CD4-positive, alpha-beta T cell treated with Interleukin-15 for 1 hour (primary cell): Measurements from ENCODE around the gene ASTN2.

Experiments used
- DNase-seq: peaks from one replicate; pipeline ENCODE4 v3.0.0-alpha.2; 2020

Gene ASTN2

DNA sequence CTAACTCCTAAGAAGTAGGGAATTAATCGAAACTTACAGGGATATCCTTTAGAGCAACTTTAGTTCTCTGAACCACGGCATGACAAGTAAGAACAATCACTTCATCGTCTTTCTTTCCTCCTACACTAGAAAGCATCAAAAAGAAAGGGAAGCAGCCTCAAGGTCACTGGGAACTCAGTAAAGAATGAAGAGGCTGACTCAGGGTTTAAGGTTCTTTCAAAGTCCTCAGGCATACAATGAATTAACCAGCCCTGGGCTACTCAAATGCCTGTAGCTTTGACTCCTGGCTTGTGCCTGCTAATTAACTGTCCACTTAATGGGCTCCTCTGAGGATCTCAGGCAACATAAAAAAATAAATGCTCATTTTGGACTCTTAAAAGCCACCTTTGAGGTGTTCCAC is 625.8 kb downstream of the ASTN2 start:
- no peak for DNase-seq

DNA sequence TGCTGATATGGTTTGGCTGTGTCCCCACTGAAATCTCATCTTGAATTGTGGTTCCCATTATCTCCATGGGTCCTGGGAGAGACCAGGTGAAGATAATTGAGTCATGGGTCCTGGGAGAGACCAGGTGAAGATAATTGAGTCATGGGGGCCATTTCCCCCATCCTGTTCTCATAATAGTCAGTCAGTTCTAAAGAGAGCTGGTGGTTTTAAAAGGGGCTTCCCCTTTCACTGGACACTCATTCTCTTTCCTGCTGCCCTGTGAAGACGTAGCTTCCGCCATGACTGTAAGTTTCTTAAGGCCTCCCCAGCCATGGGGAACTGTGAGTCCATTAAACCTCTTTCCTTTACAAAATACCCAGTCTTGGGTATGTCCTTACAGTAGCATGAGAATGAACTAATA is 628.1 kb downstream of the ASTN2 start:
- DNase-seq, result no peak

DNA sequence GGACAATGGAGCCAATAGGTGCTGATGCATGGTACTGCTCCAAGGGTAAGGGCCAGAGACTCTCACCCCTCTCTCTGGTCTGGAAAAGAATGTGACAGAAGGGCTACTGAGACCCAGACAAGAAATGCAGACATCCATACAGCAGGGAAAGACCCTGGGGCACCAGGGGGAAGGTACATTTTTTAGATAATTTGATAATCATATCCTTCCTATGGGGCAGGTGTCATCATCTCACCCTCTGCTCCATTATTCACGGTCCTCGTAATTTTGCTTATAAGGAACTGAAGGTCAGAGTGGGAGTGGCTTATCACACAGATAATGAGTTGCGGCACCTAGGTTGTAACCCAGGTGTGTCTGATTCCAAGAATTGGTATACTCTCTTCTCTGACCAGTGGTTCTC is 637.7 kb downstream of the ASTN2 start:
- DNase-seq, result no peak

DNA sequence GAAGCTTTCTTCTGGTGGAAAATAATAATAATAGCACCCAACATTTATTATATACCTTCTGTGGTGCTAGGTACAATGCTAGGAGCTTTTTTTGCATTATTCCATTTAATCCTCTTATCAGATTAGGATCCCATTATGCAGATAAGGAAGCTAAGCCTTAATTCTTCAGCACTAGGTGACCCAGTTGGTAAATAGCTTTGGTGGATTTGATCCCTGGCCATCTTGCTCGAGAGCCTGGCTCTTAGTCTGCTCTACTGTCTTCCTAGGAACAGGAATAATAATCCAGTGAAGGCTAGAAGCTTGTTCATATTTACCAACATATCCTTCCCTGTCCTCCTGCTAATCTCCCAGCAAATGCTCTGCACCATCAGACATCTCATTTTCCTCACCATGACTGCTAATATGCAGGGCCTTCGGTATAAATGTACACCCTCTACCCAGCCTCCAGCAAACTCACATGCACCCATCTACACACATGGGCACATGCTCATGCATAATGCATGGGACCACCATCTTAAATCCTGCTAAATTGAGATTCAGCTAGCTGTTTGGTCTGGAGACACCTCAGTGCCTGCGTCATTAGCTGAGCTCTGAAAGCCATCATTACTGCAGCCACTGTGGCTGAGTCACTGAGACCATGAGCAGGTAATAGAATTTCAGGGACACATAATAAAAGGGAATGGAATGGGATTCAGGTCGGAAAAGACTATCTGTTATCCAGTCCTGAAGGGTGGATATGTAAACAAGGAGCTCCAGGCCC is 640.3 kb downstream of the ASTN2 start:
- no peak for DNase-seq

DNA sequence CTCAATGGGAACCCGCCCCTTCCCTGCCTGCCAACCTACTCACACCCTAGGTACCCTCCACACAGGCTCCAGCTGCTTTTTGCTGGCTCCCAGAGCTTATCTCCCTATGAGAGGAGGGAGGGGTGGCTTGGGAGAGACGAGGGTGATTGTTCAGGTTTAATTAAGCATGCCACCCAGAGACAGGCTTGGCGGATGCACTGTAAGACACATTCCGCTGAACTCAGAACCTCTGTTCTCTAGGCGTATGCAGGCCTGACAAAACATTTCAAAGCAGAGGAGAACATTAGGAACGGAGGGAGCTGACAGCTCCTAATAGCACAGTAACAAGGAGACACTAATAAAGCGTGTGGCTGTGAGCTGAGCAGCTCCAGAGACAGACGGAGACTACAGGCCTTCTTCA is 647.6 kb downstream of the ASTN2 start:
- DNase-seq, result no peak

DNA sequence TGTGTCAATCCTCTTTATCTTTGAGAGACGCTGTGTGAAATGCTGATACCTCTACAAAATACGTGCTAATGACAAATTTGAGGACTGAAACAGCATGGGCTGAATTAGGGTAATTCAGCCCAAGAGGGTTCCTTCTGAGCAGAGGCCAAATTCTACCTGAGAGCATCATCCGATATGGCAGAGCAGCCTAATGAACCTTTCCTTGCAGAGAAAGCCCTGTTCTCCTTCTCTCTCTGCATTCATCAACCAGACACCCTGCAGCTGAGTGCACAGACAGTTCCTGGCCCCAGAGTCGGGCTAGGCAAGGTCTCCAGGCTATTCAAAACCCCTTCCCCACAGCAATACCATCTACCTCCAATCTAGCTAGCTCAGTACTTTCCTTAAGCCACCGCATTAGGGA is 649.8 kb downstream of the ASTN2 start:
- no peak for DNase-seq

DNA sequence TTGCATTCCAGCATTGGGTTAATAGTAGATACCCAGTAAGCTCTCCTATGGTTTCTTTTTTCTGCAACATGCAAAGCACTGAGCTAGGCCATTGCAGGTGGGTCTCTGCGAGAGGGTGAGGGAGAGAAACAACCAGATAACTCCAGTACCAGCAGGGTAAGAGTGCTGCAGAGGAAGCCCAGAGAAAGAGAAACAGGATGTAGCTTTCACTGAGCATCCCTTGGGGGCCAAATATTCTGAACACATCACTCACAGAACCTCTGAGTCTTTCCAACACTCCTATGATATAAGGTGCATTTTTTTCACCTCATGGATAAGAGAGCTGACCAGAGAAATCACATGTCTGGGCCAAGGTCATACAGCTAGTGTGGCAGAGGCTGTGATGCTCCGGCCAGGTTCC is 651.1 kb downstream of the ASTN2 start:
- no peak for DNase-seq

DNA sequence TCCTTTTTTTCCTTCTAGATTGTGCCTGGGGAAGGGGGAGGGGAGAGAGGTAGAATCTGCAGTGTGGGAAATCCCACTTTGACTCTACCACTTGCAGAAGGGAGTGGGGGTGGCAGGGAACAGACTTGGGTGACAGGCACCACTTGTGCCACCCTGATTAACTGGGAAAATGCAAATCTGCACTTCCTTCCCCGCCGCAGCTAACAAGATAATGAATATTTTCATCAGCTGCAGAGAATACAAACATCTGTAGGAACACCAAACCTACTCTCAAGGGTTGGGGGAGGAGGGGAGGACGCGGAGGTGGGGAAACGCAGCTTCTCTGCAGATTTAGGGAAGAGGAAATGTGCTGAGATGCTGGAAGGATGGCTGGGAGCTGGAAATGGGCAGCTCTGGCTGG is 654.2 kb downstream of the ASTN2 start:
- no peak for DNase-seq

DNA sequence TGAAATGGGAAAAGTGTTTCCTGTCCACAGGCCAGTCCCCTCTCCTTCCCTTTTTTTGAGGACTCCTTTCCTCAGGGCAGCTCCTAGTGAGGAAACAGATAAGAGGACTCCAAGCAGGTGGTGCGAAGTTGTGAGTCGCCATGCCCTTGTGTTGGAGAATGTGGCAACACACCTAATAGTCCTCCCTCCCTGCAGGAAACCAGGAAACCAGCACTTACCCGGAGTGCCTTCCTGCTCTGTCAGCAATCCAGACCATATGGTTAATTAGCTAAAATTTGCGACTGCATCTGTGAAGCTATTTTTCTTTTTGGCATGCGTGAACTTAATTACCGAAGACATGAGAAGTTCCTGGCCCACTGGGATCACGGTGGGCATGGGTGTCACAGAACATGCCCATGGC is 657.8 kb downstream of the ASTN2 start:
- DNase-seq, result no peak

DNA sequence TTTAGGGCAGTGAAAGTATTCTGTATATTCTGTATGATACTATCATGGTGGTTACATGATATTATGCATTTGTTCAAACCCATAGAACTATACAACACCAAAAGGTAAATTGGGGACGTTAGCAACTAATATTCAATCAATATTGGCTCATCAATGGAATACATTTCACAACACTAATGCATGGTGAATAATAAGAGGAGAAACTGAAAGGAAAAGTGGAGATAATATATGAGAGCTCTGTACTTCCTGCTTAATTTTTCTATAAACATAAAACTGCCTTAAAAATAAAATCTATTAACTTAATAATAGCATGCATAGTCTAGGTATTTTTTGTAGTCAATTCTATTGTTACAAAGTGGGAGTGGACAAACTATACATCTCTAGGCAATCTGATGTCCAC is 661.5 kb downstream of the ASTN2 start:
- DNase-seq, result no peak

DNA sequence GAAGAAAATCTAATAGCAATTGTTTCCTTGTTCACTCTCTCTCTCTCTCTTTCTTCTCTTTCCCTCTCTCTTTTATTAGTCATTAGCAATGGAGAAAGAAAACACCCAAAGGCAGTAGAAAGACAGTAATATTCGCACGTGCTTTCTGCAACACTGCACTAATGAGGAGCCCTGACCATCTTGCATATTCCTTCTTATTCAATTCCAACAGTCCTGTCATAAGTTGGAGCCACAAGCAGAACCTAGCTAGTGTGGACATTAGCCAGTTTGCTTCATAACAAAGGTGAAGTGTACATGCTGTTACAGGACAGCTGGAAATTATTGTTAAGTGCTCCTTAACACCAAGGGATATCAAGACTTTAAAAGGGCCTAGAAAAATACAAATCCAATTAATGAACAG is 664.3 kb downstream of the ASTN2 start:
- no peak for DNase-seq

DNA sequence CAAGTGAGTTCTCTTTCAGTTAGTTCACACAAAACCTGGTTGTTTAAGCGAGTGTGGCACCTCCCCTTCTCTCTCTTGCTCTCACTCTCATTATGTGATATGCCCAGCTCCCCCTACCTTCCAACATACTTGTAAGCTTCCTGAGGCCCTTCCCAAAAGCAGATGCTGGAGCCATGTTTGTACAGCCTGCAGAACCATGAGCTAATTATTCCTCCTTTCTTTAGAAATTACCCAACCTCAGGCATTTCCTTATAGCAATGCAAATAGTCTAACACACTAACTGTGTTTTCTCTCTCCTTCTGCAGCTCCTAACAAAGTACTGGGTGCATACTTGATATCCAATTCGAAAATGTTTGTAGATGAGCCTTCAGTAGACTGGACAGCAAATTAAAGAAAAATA is 665.1 kb downstream of the ASTN2 start:
- no peak for DNase-seq

DNA sequence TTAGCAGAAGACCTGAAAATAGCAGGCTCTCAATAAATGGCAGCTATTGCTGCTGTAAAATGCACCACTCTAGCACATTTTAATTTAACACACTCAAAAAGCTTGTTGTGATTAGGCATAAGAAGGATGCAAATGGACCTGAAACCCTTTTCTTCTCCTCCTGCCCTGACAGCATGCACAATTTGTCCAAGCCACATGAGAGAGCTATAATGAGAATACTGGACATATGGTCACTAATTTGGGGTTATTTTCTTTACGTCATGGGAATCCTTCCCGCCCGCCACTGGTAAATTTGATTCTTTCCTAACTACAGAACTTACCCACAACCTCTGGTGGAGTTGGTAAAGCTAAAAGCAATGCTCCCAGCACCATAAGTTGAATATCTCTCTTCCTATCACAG is 665.7 kb downstream of the ASTN2 start:
- DNase-seq, result no peak

DNA sequence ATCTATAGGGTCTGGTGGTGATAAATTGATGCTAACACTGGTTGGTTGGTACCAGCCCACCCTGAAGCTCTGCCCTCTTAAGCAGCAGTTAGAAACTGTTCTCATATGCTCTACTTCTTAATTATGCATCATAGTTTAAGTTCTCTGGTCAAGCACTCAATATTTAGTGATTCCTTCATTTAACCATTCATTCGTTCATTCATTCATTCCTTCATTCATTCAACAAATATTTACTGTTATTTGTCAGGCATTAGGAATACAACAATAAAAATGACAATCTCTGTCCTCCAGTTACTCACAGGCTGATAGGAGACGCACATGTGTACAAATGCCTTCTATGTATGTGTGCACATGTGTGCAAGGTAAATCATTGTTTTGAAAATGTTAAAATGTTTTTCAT is 673.1 kb downstream of the ASTN2 start:
- DNase-seq, result no peak

DNA sequence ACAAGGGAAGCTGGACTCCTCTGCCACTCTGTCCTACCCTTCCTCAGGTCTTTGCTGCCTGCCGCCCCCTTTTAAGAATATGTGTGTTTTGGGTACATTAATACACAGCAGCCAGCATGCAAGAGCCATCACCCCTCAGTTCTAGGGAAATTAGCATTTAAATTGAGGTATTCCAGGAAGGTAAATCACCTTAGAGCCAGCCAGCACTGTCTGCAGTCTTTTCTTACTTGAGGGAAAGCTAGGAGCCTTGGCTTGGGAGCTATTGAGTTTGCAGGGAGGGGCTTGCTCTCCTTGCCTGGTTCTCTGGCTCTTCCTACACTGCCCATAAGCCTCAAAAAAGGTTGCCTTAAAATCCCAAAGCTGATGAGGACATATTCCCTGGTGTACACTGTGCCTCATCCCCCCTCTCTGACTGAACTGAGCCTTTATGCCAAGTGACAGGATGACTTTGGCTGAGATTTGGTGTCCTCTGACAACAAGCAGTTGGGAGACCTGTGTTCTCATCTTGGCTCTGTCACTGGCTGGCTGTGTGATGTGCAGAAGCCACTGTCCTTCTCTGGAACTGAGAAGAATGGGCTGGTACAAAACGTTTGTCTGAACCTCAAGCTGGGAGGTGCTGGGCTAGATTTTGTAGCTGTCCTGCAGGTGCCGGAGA is 673.6 kb downstream of the ASTN2 start:
- no peak for DNase-seq

DNA sequence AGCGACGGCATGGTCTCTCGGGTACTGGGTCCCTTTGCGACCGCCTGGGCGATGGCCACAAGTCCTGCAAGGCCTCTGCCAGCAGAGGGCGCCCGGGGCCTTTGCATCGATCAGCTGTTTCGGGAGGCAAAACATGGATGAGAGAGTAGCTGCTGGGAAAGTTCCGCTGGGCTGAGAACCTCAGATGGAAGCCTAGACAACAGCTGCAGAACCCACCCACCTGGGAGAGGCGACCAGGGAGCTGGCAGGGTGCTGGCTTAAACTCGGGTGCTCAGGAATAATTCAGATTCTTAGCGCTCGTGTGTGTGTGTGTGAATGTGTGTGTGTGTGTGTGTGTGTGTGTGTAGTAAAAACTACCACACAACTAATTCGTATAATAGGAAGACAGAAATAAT is 677.7 kb downstream of the ASTN2 start:
- peak; percentile 26 for DNase-seq

DNA sequence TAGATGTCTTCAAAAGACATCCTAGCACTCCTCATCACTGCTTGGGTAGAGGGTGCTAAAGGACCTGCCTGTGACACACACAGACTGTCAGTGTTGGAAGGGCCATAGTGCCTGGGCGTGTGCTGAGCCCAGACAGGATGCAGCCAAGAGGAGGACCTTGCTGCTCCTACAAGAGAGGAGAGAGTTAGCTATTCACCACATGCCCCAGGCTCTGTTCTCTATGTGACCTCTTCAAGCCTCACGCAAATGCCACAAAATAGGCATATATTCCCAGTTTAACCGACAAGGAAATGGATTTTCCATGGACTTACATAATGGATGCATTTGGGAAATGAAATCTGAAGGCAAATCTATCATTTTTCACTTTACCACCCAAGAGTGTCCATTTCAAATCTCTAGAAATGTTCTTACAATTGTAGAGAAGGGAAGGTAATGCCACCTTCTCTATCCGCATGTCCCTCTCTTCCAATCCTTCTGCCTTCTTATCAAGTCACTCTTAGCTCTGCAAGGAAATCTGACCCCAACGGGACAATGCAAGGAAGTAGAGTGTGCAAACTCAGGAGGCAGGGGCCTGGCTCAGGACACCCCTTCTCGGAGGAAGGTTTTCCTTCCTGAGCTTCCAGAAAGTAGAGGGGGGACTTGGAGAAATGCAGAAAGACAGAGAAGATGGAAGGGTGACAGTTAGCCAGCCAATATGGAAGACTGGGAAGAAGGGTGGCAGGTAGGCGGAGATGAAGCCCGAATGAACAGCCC is 678.3 kb downstream of the ASTN2 start:
- DNase-seq, result no peak

DNA sequence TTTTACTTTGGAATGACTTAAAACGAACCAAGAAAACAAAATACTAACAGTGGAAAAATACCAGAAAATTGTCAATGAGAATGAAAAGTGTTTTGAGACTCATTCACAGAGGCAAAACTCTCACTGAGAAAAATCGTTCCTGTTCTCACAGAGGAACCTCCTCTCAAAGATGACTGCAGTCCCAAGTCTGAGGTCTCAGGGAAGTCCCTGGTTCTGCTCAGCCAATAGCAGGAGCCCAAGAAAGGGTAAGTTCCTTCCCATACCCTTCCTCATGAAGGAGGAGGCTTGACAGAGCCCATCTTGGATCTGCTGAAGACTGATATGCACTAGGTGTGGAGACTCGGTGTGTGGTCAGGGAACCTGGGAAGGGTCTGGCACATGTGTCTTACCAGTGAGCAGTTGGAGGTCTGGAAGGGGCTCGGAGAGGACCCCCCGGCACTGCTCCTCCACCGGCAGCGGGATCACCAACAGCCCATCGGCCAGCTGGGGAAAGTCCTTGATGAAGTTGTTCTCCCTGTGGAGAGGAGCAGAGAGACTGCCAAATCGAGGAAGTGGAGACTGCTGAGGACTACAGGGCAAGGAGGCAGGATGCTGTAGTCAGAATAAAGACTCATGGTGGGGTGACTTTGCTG is 681.7 kb downstream of the ASTN2 start:
- no peak for DNase-seq

DNA sequence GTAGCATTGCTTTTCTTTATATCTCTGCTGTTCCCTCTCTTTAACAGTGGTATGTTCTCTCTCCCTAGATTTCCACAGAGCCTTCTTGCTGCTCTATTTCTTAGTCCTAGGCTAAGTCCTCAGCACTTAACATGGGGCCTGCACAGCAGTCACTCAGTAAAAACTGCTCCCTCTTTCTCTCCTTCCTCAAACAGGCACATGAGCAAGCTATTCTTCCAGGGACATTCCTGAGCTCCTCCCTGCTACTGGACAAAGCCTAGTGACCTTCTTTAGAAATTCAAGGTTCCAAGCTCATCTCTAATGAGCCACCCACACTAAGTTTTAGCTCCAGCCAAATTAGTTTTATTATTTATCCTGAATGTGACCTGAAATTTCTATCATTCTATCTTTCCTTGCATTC is 688.3 kb downstream of the ASTN2 start:
- no peak for DNase-seq

DNA sequence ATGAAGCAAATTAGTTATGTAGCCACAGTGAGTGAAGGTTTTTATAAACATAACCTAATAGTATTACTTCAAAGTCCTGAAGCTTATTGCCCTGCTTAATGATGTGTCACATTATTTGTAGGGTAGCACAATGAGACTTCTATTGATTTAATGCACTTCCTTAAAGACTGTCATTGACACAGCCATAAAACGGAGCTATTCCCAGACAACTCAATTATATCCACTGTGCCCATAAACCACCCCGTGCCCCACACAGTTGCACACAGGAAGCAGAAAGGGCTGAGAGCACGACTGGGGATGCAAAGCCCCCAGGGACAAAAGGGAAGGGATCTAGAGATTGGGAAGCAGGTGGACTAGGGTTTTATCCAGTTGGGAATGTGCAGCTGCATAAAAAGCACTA is 690.7 kb downstream of the ASTN2 start:
- no peak for DNase-seq

DNA sequence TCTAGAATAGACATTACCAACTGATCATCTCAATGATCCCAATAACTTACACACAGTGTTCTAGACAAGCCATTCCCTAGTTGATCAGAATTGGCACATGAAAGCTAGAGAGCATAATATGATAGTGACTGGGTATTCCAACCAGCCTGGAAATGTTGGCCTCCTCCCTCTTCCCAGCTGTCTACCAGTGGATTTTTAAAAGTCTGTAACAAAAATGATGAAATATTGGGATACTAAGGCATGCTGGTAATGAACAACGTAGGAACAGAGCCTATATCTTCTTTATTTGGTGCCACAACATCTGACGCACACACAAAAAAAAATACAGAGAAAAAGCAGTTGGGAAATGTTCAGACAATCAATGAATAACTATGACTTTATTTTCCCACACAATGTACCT is 692.9 kb downstream of the ASTN2 start:
- DNase-seq, result no peak

DNA sequence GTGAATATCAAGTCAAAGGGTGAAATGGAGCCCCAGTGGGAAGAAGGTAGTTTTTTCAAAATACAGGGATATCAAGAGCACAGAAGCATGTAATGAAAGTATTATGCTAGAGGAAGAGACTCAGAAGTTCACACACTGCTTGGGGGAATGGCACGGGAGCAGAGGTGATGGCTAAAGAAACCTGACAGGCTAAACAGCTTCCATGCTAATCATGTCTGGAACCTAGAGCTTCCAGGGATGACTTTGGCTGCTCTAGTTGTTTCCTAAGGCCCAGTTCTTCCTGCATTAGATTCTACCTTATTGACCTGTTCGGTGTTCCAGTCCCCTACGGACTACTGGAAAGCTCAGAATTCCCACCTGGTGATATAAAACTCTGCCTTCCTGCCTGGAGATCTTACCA is 693.4 kb downstream of the ASTN2 start:
- DNase-seq, result no peak

DNA sequence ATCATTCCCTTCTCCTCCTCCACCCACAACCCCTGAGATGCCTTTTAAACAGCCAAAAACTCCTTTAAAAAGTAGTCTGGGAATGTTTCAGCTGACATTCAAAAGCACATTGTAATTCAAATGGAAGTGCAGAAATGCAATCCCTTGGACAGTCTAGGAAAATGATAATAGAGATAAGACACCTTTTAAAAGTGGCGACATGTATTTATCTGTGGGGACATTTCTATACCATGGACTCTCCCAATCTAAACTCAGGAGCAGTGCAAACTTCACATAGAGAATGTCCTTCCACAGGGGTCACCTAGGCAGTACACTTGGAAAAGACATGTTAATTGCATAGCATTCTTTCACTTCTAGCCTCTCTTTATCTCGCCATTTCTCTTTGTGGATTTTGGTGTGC is 694.7 kb downstream of the ASTN2 start:
- no peak for DNase-seq

DNA sequence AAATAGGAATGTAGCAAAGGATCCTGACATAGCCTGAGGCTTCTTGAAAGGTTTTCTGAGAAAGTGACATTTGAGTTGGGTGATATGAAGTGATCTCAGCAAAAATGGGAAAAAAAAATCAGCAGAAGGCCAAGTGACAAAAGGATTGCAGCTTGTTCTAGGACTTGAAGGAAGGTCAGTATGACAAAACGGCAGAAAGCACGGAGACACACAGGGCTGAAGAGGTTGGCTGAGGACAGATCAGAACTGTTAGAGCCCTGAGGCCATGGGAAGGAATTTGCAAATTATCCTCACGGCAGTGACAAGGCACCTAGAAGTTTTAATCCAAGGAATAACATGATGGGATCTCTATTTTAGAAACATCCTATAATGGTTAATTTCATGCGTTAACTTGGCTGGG is 696.7 kb downstream of the ASTN2 start:
- DNase-seq, result no peak
